ENCODE measurements around the gene PRSS53.
"Not testable (repeated sequence)": the region's sequence is repeated elsewhere in the genome, so short reads cannot be mapped to it uniquely, and the experiment has no call there.

GRCh38 chr16:31100876-31101641, 12.3 kb upstream of the PRSS53 start:
- not testable (repeated sequence) for TF ChIP-seq CTCF (IDR thresholded peaks at IDR 0.05); POLR2AphosphoS5 (IDR thresholded peaks at IDR 0.05; ENCODE audit: low read depth, low read length); REST (IDR thresholded peaks at IDR 0.05; ENCODE audit: insufficient read depth in 1 of 2, low read depth in 2 of 2, low read length in 1 of 2); SIN3A (IDR thresholded peaks at IDR 0.05; ENCODE audit: borderline replicate concordance, insufficient read depth, low read depth, low read length)
